Inflammatory macrophage (primary cell): ENCODE results near the gene PLCG2.

Experiments
- DNase-seq, 2 donors: peaks; one replicate each; pipeline ENCODE4 v3.0.0-alpha.2; 2020 to 2022

Gene PLCG2

DNA sequence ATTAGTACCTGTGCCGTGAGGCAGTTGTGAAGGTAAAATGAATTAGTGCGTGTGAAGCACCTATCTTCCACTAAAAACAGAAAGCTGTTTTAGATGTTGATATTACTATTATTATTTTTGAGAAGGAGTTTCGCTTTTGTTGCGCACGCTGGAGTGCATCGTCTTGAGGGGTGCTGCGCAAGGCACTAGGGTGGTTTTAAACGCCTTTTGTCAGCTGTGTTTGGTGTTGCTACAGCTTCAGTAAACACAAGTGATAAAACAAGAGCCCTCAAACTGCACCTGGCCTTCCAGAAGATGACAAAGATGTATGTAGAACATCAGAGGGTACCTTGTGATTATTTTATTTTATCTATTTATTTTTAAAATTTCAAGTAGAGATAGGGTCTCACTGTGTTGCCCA lies 38.2 kb downstream of the PLCG2 start:
- DNase-seq = no peak

DNA sequence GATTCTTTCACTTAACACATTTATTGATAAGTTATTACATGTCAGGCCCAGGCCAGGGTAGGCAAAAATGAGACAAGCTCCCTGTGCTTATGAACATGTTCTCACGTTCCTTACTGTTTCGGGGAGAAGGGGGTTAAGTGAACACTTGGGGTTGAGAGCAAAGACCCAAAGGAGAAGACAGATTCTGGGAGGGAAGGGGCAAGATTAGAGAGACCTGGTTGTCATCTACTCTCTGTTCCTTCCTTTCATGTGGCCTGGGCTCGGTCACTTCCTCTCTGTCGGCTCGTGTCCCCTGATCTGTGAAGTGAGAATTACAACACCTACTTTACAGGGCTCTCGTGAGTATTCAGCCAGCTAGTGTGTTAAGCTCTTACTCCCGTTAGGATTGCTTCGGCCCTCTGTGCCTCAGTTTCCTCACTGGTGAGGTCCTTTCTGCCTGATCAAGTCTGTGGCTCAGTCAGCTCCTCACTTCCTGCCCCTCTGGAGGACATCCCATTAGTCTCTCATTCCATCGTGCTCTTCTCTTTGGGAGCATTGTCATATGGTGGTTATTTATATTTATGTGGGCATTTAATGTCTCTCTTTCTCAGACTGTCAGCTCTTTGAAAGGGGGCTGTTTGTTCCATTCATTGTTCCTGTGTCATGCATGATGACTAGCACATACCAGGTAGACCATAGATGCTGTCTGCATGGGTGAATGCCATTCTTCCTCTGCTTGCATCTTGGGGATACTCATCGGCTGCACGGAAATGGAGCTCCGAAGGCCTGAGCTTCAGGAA lies 38.9 kb downstream of the PLCG2 start:
- DNase-seq = peak; percentile 63 to 68

DNA sequence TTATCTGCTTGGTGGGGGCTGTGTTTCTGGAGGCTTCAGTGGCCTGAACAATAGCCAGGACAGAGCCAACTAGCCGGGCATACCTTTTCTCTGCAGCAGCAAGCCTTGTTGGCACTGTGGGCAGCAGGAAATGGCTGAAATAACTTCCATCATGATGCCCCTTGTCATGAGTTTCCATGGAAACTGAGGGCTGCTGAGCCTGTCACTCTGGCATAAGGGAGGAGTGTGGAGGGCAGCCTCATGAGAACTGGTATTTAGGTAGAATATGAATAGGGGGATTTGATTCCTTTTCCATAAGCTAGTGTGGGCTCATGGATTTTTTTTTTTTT lies 39.4 kb downstream of the PLCG2 start:
- no peak for DNase-seq

DNA sequence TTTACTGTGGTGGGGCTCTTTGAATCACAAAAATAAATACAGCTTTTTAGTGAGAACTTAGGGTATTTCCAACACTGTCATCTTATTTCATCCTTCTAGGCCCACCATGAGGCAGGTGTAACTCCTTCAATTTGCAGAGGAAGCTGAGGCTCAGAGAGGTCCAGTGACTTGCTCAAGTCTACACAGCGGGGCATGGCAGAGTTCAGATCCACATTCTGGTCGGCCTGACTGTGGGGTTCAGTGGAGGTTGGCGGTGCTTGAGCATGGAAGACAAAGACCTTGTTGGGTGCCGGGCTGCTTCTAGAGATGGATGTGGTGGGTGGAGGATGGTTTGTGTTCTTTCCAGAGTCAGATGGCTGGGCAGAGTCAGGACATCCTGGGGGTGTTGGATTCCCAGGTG lies 39.8 kb downstream of the PLCG2 start:
- DNase-seq = no peak

DNA sequence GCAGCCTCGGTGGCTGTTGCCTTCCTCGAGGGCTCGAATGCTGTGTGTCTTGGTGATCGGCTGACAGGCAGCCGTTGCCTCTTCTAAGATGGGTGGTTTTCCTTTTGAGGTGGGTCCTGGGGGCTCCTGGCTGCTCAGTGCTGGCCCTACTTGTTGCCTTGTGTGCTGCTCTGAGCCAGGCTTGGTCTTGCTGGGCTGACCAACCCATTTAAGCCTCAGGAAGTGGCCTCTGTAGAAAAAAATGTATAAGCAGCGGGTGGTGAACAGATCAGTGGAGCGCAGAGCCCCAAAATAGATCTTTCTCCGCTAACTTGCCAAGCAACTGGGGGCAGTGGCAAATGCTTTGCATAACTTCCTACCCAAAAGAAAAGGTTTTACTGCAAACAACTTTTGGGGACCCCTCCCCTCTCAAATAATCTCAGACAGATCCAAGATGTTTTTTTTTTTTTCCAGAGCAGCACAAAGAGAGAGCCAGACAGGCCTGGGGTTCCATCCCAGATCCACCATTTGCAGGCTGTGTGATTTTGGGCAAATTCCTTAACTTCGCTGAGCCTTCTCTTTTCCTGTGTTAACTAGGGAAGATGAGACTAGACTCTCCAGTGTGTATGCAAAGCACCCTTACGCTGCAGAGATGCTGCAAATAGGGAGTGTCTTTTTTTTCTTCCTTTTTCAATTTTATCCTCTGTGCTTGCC lies 42.5 kb downstream of the PLCG2 start:
- DNase-seq = no peak

DNA sequence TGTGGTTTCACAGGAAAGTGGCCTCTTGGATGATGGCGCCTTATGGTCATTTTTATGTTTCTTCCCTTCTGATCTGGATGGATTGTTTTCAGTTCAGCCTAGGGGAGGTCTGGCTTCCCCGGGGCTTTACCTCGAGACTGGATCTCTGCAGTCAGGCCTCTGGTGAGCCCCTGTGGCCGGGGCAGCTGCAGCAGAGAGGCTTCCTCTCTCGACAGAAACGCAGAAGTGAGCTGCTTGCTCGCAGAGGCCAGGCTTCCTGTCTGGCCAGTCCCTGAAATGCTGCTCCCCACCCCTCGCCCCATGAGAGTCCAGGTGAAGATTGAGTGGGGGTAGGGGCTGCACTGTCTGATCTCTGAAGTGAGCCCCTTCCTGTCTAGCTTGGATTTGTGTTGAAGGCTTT lies 44.0 kb downstream of the PLCG2 start:
- peak; percentile 51 to 60 for DNase-seq

DNA sequence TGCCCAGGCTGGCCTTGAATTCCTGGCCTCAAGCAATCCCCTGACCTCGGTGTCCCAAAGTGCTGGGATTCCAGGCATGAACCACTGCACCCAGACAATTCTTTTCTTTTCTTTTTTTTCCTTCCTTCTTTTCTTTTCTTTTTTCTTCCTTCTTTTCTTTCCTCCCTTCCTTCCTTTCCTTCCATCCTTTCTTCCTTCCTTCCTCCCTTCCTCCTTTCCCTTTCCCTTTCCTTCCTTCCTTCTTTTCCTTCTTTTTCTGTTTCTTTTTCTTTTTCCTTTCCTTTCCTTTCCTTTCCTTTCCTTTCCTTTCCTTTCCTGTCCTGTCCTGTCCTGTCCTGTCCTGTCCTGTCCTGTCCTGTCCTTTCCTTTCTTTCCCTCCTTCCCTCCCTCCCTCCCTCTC lies 44.6 kb downstream of the PLCG2 start:
- no peak for DNase-seq

DNA sequence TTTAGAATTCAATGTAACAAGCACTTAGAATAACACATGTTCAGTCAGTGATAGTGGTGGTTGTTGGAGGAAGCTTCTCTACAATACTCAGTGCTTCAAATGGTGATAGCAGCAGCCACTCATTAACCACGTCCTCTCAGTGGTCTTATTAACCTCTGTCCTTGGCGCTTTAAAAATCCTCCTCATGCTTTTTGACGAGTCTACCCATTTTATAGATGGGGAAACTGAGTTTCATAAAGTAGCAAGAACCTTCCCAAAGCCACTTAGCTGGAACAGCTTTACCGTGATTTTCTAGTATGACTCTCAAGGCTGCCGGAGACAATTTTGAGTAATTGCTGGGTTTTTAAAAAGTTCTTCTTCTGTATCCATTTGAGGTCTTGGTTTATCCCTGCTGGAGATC lies 47.4 kb downstream of the PLCG2 start:
- no peak for DNase-seq

DNA sequence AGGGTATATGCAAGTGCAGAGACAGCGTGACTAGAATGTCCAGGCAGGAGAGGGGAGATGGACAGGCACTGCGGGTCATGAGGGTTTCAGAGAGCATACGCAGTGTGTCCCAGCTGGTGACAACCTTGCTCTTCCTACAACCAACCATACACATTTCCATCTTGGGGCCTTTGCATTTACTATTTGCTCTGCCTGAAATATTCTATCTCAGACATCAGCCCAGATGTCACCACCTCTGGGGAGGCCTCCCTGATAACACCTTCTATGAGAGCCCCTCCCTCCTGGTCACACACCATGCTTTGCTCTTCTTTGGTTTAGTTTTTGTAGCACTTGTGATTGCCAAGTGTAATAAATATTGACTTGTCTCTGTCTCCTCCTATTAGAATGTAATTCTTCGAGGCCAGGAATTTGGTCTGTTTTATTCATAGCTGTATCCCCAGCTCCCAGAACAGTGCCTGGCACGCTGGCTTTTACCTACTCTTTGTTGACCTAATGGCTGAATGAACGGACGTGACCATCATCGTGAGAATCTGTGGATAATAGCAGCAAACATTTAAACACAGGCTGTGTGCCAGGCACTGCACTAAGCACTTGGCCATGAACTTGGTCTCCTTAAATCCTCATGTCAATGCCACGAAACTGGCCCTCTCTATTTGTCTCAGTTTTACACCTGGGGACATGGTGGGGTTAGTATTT lies 51.9 kb downstream of the PLCG2 start:
- no peak for DNase-seq

DNA sequence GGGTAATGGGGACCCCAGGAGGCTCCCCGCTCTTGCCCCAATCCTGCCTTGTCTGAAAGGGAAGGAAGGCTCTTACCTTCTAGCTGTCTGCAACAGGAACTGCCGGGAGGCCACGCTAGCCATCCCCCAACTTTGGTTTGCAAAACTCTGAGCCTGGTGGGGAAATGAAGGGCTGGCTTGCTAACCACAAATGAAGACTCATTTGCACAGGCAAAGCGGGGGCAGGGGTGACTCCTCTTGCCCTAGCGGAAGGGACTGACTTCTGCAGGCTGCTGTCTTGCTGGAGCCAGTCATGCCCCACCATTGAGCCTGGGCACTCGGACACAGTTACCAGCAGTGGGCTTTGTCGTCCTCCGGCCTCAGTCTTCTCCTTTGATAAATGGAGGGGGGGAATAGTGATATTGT lies 52.6 kb downstream of the PLCG2 start:
- peak; percentile 97 to 98 for DNase-seq

DNA sequence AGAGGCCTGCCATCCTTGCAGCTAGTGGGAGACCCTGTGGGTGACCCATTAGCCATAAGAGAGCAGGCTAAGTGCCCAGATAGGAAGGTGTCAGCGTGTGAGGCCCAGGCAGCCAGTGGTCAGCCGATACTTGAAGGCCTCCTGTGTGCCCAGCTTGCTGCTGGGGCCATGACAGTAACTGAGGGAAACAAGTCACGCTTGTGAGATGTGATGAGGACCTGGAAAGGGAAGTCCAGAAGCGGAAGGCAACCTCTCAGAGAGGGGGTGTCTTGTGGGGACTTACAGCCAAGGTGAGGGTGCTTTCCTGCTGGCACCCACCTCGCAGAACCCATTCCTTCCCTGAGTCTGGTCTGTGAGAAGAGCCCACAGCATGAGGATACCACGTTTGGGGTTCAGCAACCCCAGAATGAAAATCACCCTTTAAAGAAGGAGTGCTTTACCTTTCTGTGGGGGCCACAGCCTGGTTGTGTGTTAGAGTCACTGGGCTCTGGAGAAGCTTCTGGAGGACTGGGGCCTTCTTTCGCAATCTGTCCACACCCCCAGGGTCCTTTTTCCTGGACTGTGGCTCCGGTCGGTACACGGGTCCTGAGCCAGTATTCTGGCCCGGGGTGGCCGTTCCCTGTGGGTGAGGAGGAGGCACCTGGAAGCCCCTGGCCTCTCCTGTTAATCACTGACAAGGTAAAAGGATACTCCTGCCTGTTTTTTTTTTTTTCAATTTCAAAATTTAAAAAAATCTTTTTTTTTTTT lies 53.9 kb downstream of the PLCG2 start:
- DNase-seq = peak; percentile 32 to 42

DNA sequence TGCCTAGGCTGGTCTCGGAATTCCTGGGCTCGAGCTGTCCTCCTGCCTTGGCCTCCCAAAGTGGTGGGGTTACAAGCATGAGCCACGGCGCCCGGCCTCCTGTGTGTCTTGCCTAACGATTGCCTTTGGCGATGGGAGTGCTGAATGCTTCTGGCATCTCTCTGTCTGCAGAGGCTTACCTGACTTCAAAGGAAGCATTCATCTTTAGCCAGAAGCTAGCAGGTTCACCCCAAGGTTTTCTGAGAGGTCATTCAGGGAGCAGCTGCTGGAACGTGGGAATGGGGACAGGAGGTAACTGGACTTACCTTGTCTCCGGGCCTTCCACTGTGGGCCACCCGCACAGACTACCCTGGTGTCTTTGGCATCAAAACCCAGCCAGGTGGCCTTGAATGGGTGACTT lies 54.7 kb downstream of the PLCG2 start:
- no peak for DNase-seq

DNA sequence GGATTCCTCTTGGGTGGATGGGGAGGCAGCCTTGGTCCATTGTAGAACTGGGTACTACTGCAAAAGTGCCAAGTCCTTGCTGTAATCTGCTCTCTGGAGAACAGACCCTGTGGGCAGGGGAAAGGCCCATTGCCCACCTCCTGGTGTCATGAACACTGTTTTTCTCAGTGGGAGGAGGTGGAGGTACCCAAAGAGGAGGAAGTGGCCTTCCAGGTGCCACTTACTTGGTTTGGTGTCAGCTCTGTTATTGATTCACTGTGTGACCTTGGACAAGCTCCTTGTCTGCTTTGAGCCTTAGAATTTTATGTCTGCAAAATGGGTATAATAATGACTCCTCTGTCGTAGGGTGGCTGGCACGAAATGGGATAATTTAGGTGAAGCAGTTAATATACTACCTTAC lies 55.8 kb downstream of the PLCG2 start:
- no peak for DNase-seq

DNA sequence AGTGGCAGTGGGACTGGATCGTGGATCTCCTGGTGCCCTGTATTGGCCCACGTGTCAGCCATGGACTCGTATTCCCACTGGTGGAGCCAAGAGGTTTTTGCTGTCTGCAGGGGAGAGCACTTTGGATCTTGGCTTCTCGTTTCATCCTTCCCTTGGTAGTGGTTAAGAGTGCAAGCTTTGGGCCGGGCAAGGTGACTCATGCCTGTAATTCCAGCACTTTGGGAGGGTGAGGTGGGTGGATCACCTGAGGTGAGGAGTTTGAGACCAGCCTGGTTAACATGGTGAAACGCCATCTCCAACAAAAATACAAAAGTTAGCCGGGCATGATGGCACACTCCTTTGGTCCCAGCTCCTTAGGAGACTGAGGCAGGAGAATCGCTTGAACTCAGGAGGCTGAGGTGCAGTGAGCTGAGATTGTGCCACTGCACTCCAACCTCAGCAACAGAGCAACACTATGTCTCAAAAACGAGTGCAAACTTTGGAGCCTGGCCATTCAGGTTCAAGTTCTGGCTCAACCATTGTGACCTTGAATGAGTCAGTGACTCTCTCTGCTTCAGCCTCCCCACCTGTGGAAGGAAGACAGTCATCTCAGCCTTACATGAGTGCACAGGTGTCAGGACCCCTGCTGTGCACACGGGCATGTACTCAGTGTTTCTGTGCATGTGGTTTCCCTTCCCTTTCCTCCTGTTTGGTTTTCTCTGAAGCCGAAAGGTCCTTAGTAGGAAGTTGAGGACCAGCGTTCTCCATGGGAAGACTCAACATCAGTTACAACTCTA lies 57.4 kb downstream of the PLCG2 start:
- no peak for DNase-seq

DNA sequence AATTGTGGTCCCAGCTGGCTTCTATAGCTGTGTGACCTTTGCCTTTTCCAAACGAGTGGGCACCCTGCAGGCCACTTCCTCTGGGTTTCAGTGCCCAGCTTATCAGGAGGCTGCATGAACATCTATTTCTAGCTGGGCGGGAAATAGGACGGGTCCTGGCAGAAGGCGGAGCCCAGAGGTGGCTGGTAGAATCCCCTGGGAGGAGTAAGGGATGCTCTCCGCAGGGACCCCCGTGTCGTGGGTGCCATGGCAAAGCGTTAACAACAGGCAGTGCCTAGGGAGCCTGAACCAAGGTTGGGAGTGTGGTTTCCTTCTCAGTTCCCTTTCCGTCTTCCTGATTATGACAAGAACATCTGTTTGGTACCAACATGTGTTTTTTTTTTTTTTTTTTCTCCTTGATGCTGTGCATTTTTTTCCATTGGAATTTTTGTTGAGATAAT lies 58.2 kb downstream of the PLCG2 start:
- DNase-seq = peak in 1 of 2 donors; percentile 19

DNA sequence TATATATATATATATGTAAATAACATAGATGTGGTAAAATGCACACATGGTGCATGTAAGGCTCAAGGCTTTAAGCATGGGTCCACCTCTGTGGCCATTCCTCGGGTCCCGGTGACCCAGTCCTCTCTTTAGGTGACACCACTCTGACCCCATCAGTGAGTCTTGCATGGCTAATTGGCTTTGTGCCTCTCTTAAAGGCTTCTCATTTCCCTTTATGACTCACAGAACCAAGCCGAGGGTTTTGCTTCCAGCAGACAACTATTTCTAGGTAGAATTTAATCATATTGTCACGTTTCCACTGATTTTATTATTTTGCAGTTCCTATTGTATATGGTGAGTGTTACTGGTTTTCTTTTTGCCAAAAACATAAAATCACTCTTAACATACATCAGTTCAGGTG lies 59.7 kb downstream of the PLCG2 start:
- peak in 1 of 2 donors; percentile 45 for DNase-seq

DNA sequence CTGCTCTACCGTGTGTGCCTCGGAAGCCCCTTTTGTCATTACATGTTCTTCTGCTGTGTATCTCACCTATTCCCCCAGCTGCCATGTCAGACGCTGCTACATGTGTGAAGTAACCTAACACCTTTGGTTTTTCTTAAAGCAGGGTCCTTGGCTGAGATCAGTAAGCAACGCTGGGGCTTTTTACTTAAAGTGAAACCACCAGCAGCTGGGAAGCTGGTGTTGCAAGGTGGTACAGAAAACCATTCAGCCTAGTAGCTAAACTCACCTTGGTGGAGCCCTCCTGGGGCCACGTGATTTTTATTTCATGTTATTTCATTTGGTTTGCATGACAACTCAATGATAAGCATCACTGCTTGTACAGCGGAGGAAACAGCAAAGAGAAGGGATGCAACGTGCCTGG lies 62.6 kb downstream of the PLCG2 start:
- no peak for DNase-seq

DNA sequence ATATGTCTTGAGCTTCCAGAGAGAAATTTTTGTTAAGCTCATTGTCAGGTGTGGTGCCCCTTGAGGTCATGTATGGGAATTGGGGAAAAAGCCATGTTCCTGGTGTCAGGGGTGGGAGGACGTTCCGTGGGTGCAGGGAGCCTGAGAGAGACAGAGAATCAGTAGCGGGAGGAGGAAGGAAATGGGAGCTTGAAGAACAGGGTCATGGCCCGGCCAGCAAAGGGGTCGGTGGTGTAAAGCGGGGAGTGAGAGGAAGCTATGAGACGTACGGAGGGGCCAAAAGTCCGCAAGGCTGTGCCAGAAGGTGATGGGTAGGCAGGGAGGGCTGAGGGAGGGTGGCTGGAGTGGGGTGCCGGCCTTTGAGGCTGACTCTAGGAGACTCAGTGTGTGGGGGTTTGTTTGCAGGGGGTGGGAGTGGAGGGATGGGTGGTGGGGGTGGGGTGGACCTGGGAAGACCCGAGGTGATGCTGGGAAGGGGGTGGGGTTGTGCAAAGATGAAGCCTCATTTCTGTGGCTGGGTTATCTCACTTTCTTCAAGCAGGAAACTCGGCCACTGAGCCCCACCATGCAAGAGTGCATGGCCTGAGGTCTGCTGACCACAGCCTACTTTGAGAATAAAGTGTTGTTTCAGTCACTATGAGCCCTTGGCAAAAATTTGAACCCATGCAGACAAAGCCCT lies 63.6 kb downstream of the PLCG2 start:
- DNase-seq = peak in 1 of 2 donors; percentile 26

DNA sequence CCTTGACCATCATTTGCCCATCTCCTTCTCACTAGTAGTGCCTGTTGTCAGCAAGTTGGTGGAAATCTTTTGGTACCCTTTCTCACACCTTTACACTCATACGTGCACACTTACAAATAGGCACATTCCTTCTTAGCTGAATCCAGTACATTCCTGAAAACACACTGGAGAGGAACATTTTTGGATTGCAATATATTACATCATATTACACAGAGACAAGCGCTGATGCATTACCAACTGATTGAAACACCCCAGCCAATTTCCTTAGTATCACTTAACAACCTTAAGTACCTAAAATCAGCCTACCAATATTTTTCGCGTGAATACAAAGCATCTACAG lies 64.1 kb downstream of the PLCG2 start:
- peak in 1 of 2 donors; percentile 7 for DNase-seq

DNA sequence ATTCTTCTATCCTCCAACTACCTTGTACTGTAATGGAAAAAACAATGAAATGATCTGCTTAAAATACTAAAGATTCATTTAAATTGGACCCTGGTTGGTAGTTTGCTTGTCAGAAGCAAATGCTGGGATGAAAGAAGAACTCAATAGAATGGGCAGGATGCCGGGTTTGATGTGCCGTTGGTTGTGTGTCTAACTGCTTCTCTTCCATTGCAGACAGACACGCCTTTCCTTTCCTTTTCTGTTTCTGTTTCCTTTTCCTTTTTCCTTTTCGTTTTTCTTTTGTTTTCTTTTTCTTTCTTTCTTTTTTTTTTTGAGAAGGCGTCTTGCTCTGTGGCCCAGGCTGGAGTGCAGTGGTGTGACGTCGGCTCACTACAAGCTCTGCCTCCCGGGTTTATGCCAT lies 64.6 kb downstream of the PLCG2 start:
- no peak for DNase-seq

DNA sequence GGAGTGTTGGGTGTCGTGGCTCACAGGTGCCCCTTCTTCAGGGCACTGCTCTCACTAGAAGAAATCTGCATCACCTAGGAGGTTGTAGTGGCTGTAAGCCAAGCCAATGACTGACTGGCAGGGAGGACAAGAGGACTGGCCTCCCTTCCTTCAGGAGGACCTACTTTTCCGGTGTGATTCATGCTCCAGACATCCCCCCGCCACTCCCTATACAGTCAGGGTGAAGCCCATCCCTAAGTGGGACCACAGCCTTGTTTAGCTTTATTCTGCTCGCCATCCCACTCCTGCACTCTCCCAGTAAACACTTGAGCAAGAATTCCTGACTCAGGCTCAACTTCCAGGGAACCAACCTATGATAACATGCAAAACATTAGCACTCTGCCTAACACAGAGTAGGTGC lies 67.0 kb downstream of the PLCG2 start:
- no peak for DNase-seq

DNA sequence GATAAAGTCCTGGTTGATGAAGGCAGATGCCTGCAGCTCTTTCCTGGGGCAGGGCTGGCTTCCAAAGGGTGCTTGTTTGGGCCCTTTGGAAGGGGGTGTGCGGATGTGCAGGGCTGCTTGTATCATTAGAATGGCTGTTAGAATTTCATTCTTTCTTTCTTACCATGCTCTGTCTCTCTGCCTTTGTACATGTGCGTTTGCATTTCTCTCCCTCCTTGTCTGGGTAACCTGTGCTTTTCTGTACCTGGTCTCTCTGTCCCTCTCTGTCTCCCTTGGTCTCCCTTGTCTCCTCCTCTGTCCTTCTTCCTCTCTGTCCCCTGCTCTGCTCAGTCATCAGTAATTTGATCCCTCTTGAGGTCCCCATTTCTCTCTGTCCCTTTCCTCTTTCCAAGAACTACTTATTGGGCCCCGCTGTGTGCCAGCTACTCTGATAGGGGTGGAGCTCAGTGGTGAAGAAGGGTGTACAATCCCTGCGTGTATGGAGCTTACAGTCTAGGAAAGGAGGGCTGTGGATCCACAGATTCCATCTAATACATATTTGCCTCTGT lies 69.3 kb downstream of the PLCG2 start:
- no peak for DNase-seq
